Measurements from ENCODE around the gene RABGAP1.
"Not testable (repeated sequence)": the region's sequence is repeated elsewhere in the genome, so short reads cannot be mapped to it uniquely, and the experiment has no call there.

RABGAP1 gene

DNA sequence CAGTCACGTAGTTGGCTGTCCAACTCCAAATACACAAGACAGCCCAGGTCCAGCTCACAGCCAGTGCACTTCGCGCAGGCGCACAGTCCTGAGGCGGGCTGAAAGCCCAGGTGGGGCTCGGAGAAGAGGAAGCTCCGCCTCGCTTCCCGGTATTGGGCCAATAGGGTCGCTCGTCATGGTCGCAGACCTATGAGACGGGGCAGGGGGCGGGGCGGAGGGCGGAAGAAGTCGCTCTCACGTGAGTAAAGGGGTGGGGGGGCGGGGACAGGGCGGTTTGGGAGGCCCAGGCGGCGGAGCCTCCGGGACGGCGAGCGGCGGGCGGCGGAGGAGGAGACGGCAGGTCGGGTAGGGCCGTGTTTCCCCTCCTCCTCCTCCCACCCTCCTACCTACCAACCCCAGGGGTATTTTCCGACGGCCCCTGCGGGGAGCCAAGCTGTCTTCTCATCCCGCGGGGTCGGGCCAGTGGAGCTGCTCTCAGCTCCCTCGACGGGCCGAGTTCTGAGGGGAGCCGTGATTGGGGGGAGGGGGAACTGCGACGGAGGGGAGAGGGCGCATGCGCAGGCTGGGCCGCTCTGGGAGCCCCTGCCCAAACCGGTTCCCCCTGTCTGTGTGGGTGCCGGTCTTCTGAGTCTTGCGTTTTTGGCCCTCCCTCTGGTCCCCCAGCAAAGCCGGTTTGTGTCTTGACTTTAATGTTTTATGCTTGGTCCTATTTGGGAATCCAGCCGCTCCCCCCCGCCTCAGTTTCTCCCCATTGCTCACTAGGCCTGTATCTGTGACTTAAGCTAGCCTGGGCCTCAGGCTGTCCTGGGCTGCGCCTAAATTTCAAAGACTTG lies at the start of gene RABGAP1:
Gene RABGAP1, plus strand, starts transcription at position 272 of the 833 bp plus-strand sequence. CDS start 16,040 bp downstream, outside the sequence.
- peak; percentile 98 for DNase-seq (ENCODE audit: low read depth)

DNA sequence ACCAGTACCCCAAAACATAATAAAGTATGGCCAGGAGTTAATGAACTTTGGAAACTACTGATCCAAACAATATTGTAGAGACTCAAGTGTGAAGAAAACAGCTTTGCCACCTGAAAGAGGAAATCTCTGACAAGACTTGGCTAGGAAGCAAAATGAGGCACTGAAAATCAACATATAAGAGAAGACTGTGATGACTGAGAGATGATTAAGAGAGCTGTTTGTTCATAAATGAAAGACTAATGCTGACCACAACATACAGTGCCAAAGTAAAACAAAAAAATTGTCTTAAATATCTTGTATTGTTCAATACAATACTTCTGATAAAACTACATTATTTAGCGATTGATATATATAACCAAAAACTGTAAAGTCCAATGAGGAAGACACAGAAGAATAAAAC lies 42.9 kb upstream of the RABGAP1 start:
- DNase-seq (ENCODE audit: low read depth) = no peak

DNA sequence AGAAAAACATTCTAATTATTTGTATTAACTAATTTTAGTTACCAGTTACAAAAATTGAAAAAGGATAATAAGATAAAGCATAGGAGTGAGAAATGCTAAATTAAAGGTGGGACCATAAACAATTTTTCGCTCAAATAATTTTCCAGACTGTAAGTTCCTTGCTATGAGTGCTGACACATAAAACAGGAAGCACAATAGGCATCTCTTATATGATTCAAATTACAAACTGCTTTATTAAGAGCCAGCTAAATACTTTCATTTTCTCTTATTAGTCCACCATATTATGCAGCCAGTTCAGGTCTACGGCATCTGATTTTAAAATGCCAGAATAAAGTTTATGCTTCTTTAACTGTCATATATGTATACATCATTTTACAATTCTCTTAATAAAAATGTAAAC lies 40.0 kb upstream of the RABGAP1 start:
- no peak for DNase-seq (ENCODE audit: low read depth)

DNA sequence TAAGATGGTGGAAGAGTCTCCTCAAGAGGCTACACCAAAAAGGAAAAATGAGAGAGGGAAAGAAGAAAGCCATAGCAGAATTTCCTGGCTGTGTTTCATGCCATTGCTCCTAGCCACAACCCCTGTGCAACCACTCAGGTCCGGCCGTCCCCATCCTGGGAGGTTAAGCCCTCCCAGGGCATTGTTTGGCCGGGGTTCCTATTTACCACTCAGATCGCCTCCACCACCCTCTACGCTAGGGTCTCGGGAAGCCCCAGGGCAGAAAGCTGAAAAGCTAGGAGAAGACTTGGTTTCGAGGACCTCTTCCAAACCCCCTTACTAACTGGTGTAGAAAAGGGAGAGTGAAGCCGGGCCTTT lies 36.4 kb upstream of the RABGAP1 start:
- DNase-seq (ENCODE audit: low read depth) = peak; percentile 11

DNA sequence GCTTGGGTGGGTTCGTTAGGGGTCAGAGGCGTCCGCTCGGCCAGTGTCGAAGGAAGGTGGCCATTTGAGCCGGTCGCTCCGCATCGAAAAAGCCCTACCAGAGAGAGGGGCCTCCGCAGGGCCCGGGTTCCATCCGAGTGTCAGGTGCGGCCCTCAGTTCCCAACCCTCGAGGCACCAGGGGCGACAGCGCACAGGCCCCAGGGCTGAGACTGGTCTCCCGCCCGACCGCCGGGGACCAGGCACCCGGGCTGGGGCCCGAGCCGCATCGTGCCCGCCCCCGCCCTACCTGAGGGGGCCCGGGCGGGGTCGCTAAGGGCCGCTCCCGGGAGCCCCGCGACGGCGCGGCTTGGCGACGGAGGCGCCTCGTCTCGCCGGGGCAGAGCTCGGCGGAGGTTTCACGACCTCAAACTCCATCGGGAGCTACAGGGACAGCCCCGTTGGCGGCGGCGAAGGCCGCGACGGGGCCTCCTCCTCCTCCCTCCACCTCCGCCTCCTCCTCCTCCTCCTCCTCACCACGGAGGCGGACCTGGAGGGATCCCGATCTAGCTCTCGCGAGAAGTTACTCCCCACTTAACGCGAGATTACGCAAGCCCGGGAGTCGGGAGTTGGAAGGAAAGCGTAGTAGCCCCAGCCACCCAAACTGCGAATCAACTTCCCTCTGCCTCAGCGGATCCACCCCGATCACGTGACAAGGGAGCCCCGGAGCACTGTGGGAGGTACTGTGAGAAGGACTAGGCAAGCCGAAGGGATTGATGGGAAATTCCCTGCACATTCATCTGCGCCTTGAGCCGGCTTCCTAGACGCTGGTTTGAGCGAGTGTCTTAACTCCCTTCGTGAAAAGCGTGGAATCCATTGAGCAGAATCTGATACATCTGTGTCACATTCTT lies 35.8 kb upstream of the RABGAP1 start, which contains the start of gene RC3H2:
Gene RC3H2, minus strand, starts transcription at position 537 of the 888 bp plus-strand sequence. CDS start 7,850 bp downstream, outside the sequence.
- peak; percentile 90 for DNase-seq (ENCODE audit: low read depth)

GRCh38 chr9:122906122-122906521 lies 34.7 kb upstream of the RABGAP1 start:
- not testable (repeated sequence) for DNase-seq (ENCODE audit: low read depth)

DNA sequence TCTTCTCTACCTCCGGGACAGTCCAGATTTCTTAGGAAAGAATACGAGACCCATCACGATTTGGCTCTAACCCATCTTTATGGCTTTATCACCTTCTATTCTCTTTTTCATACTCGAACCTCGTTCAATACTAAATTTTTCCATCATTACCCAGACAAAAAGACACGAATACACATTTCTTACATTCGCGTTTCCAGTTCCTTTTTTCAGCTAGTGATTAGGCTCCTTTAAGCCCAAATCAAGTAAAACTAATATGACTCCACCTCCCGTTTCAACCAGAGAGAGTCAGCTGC lies 28.2 kb upstream of the RABGAP1 start:
- no peak for DNase-seq (ENCODE audit: low read depth)

- DNase-seq (ENCODE audit: low read depth) = peak; percentile 63
Measured at GRCh38 chr9:122912964-122913673, 27.7 kb upstream of the RABGAP1 start, which contains the start of gene ZBTB6. Gene ZBTB6 (minus strand): TSS chr9:122913323. CDS start chr9:122912072, 1,251 bp downstream.

GRCh38 chr9:122918310-122918709 lies 22.5 kb upstream of the RABGAP1 start:
- DNase-seq (ENCODE audit: low read depth) = no peak

DNA sequence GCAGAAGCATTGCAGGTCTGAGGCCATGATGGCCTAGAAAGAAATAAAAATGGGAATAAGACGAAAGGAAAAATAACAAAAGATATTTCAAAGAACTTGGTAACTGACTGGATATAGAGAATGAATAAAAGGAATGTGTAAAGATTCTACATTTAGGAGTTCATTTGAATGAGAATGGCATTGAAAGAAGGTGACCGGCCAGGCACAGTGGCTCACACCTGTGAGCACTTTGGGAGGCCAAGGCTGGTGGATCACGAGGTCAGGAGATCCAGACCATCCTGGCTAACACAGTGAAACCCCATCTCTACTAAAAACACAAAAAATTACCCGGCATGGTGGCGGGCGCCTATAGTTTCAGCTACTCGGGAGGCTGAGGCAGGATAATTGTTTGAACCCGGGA lies 18.1 kb upstream of the RABGAP1 start:
- DNase-seq (ENCODE audit: low read depth) = no peak

- DNase-seq (ENCODE audit: low read depth) = no peak
Measured at GRCh38 chr9:122923947-122924346, 16.9 kb upstream of the RABGAP1 start.

DNA sequence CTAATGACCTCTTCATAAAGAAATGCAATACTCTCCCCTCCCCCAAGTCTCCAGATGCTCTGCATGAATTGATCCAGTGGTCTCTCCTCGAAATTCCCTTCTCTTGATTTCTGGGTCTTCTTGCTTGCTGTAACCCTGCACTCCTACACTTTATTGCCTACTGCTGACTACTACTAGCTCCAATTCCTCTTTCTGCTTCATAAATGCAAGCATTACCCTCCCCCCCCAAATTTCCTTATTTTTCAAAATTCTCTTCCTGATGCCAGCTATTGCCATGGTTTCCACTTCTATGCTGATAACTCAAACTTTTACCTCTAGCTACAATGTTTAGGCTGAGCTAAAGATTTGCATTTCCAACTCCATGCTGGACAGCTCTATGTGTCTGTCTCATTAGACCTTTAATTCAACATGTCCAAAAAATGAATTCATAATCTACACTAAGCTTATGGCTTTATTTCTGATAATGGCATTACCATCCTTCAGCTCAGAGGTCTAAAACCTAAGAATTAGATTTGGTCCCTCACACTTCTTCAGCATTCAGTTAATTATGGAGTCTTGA lies 10.9 kb upstream of the RABGAP1 start:
- no peak for DNase-seq (ENCODE audit: low read depth)

- no peak for DNase-seq (ENCODE audit: low read depth)
Measured at GRCh38 chr9:122930541-122931225, 10.1 kb upstream of the RABGAP1 start.

DNA sequence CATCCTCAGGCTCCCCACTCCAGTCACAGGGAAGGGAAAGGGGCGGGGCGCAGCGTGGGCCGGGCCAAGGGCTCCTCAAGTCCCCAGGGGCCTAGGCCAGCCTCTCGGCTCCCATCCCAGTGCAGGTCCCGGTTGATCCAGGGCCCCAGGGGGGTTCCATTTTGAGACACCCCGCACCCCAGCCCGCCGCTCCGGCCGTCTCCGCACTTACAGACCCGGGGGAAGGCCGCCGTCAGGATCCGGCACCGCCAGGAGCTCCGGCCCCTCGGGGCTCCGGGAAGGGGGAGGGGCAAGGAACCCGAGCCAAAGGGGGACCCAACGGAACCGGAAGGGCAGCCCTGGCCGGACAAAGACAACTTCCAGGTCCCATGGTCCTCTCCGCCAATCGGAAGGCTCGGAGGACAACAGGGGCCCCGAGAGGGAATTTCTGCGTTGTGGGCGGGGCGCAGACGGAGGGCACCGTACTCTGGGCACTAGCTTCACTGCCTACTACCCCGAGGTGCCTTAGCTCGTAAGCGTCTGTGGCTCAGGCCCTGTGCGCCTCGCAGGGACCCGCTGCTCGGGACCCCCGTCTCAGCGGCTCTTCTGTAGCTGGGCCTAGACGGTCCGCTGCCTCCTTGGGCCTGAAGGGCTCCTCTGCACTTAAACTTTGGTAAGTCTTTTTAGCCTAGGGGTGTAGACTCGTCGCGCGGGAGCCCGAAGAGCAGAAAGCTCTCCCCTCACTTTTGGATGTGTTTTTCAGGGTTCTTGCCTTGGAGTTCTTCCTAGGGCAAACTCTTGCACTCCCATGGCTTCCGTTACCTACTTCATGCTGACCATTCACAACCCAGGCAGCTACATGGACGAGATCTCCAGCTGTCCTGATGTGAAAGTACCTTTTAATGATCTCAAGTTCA lies 9.3 kb upstream of the RABGAP1 start, which contains the start of gene ZBTB26:
Gene ZBTB26, minus strand, starts transcription at position 287 of the 896 bp plus-strand sequence. CDS start 11,578 bp downstream, outside the sequence.
- DNase-seq (ENCODE audit: low read depth) = peak; percentile 87

DNA sequence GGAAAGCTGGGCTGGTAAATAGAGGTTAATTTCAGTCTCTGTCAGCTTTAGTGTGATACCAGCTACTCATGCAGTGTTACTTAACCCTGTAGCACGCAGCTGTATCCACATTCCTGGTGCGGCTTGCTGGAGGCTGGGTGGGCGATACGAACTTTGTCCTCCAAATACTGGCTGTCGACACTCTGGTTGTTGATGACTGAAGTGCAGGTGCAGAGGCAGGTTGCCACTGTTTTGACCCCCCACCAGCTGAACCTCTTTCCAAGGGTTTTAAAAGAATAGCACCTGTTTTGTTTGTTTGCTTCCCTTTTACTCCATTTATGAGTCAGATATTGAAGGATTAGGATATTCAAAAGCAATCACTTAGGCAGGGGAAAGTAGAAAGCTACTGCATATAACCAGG lies 4.4 kb upstream of the RABGAP1 start:
- no peak for DNase-seq (ENCODE audit: low read depth)

- no peak for DNase-seq (ENCODE audit: low read depth)
Measured at GRCh38 chr9:122936883-122937282, 3.9 kb upstream of the RABGAP1 start.

GRCh38 chr9:122939601-122940000 lies 1.2 kb upstream of the RABGAP1 start:
- no peak for DNase-seq (ENCODE audit: low read depth)

DNA sequence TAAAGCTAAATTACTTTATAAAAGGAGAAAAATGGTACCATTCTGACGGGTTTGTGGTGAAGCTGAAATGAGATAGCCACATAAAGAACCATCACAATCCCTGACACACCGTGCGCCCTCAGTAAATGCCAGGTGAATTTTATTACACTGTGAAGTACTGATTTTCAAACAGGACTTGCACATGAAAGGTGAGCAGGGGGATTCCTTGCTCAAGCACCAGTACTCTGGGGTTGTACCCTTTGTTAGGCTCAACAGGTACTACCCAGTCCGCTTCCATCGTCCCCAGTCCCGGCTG lies 419 bp upstream of the RABGAP1 start:
- no peak for DNase-seq (ENCODE audit: low read depth)

GRCh38 chr9:122941582-122942234 lies 888 bp downstream of the RABGAP1 start:
- DNase-seq (ENCODE audit: low read depth) = no peak
